A549 (cell line): ENCODE measurements around the gene ITSN1. TPM values are rescaled to one million over a fixed set of nuclear protein-coding genes. Genes with fewer than 3 reads are reported as not detected.

Source experiments
- ATAC-seq, 2 experiments: fragments of 200-7000 bp in 1 of 2; fragments of >200 bp in 1 of 2; cut with Nextera tagmentation in 1 of 2; cut with Tn5 transposase in 1 of 2; 3 replicates each; pipeline versions ENCODE4 v1.8.0 to v1.9.1; 2018 to 2020; ENCODE audit warnings: mild to moderate bottlenecking in 1 of 2, moderate library complexity in 1 of 2
- CTCF ChIA-PET: fragments of 300-600 bp; sonication (Branson Sonifier 250); formaldehyde crosslinking; extraction: SDS; loops from one replicate; lab custom pipeline; 2021; ENCODE audit warnings: antibody characterized with exemption, inconsistent platforms; lab: Yijun Ruan, JAX
- POLR2A ChIA-PET: fragments of 350-600 bp; formaldehyde crosslinking; extraction: SDS; loops from one replicate; lab custom pipeline; 2021; ENCODE audit warnings: antibody characterized with exemption, inconsistent platforms; lab: Yijun Ruan, JAX
- DNase-seq, 2 experiments: peaks; one replicate each; pipeline versions ENCODE4 v3.0.0 to v3.0.0-alpha.2; 2011 to 2016; ENCODE audit warnings: low read depth in 1 of 2, low spot score in 1 of 2
- FAIRE-seq: peaks from 2 replicates; lab custom pipeline; 2011; peaks lifted over from hg19 to GRCh38; lab: Jason Lieb, UNC
- H3K27ac ChIP-seq, 2 experiments: fragments of >200 bp; sonication (Bioruptor Twin); formaldehyde crosslinking; 3 replicates each; pipeline ENCODE4 v1.5.1; 2016 to 2017
- H3K4me1 ChIP-seq: fragments of >200 bp; sonication (Bioruptor Twin); formaldehyde crosslinking; 3 replicates; pipeline ENCODE4 v1.6.1; 2016
- H3K4me2 ChIP-seq: fragments of >200 bp; sonication (Bioruptor Twin); formaldehyde crosslinking; 3 replicates; pipeline ENCODE4 v1.6.1; 2016
- H3K4me3 ChIP-seq: fragments of >200 bp; sonication (Bioruptor Twin); formaldehyde crosslinking; 3 replicates; pipeline ENCODE4 v1.5.1; 2016
- H3K9me3 ChIP-seq: fragments of >200 bp; sonication (Bioruptor Twin); formaldehyde crosslinking; 3 replicates; pipeline ENCODE4 v1.6.1; 2016
- CEBPB ChIP-seq, 2 experiments: fragments of >200 bp in 1 of 2; sonication (Bioruptor Twin) in 1 of 2; formaldehyde crosslinking in 1 of 2; IDR thresholded peaks; 2 replicates each; pipeline ENCODE4 v1.6.1; 2012 to 2016
- ESRRA ChIP-seq: fragments of 150-350 bp; IDR thresholded peaks from 2 replicates; pipeline ENCODE4 v1.6.1; 2014; ENCODE audit warnings: mild to moderate bottlenecking, low read length, borderline replicate concordance
- FOSB ChIP-seq: fragments of 250-450 bp; sonication (Bioruptor Pico); IDR thresholded peaks from 2 replicates; pipeline ENCODE4 v1.5.0; 2020; ENCODE audit warnings: mild to moderate bottlenecking, moderate library complexity
- GATA3 ChIP-seq: IDR thresholded peaks from 2 replicates; pipeline ENCODE4 v1.6.1; 2012; ENCODE audit warnings: borderline replicate concordance
- HES2 ChIP-seq: fragments of >200 bp; sonication (Bioruptor Twin); formaldehyde crosslinking; IDR thresholded peaks from 2 replicates; pipeline ENCODE4 v1.6.1; 2016
- HMGXB4 ChIP-seq: fragments of 250-450 bp; sonication (Bioruptor Pico); IDR thresholded peaks from 2 replicates; pipeline ENCODE4 v1.5.0; 2021; ENCODE audit warnings: mild to moderate bottlenecking, moderate library complexity, borderline replicate concordance
- HOXB13 ChIP-seq: fragments of 250-450 bp; sonication (Bioruptor Pico); IDR thresholded peaks from 2 replicates; pipeline ENCODE4 v1.5.0; 2020; ENCODE audit warnings: low read depth, mild to moderate bottlenecking, moderate library complexity
- JUN ChIP-seq, 2 experiments: fragments of >200 bp; sonication (Bioruptor Twin); formaldehyde crosslinking; IDR thresholded peaks; 2 replicates in 1 of 2; 3 replicates in 1 of 2; pipeline ENCODE4 v1.6.1; 2016 to 2017
- MAX ChIP-seq: IDR thresholded peaks from 2 replicates; pipeline ENCODE4 v1.6.1; 2012
- MAZ ChIP-seq: fragments of 150-350 bp; IDR thresholded peaks from 2 replicates; pipeline ENCODE4 v1.6.1; 2014; ENCODE audit warnings: antibody characterized with exemption, low read depth, low read length, borderline replicate concordance
- MYC ChIP-seq: IDR thresholded peaks from 2 replicates; pipeline ENCODE4 v1.6.1; 2012; ENCODE audit warnings: mild to moderate bottlenecking, inconsistent platforms, low read length, improper control_type of control experiment, borderline replicate concordance
- PBX3 ChIP-seq: IDR thresholded peaks from 2 replicates; pipeline ENCODE4 v1.6.1; 2012
- PHF8 ChIP-seq: fragments of 200-600 bp; sonication (generic); IDR thresholded peaks from 2 replicates; pipeline ENCODE4 v1.6.1; 2016; ENCODE audit warnings: low read depth, mild to moderate bottlenecking, antibody characterized with exemption, moderate library complexity, borderline replicate concordance
- POLR2A ChIP-seq: IDR thresholded peaks from 2 replicates; pipeline ENCODE4 v1.6.1; 2012; ENCODE audit warnings: mild to moderate bottlenecking, low read length
- RCOR1 ChIP-seq: fragments of 150-350 bp; IDR thresholded peaks from 2 replicates; pipeline ENCODE4 v1.6.1; 2014; ENCODE audit warnings: antibody characterized with exemption, low read length, low read depth
- TFCP2L1 ChIP-seq: fragments of 250-450 bp; sonication (Bioruptor Pico); IDR thresholded peaks from 2 replicates; pipeline ENCODE4 v1.5.0; 2021; ENCODE audit warnings: mild to moderate bottlenecking
- USF2 ChIP-seq: fragments of 450-650 bp; IDR thresholded peaks from 2 replicates; pipeline ENCODE4 v1.6.1; 2014; ENCODE audit warnings: antibody characterized with exemption
- WGBS: methylation state at CpG from one replicate; pipeline ENCODE4 v1.1.6; 2017; ENCODE audit errors: missing lambda C conversion rate; 5-methylcytosine and 5-hydroxymethylcytosine counted together
- polyA plus RNA-seq, 4 experiments: library from polyadenylated mRNA; depleted of rRNA in 3 of 4; stranded (reverse); fragments of >200 nt; fragmentation: RNase III in 1 of 4; extraction: RNeasy Plus Mini Kit Qiagen cat#74134 plus additional on column Dnase treatment in 1 of 4; gene quantifications; 2 replicates in 3 of 4; 3 replicates in 1 of 4; pipeline ENCODE4 v1.2.3, GENCODE V29; 2011 to 2017

Gene ITSN1
- polyA plus RNA-seq, 2 of the 4 experiments (the other 2 are of a cell fraction): 15.2 to 23.7 TPM

GRCh38 chr21:33634254-33634653, 8.0 kb upstream of the ITSN1 start (continued):
- TF ChIP-seq RCOR1 (no peak), ESRRA (no peak), HES2 (no peak), FOSB (CRISPR knock-in tag) (no peak), HMGXB4 (CRISPR knock-in tag) (no peak), HOXB13 (CRISPR knock-in tag) (no peak), MAZ (no peak), TFCP2L1 (CRISPR knock-in tag) (no peak)
- TF ChIP-seq, all 56 proteins: peak for 0

- ChIA-PET CTCF (interaction anchor here (0.6 kb wide), 1 partner anchor 193 kb away, joined by 3 read pairs; no protein-coding TSS in a partner anchor), POLR2A (no interaction called here)
- peak overlapping the region; percentile 100 for H3K4me3 ChIP-seq
- WGBS: 18% methylated on average over 18 of the region's 18 CpGs
- H3K4me1 ChIP-seq: peaks cover 24% of the 10 kb centered on the region
- H3K4me2 ChIP-seq: peak overlapping the region; percentile 69
- FAIRE-seq (no peak), ATAC-seq (no peak), DNase-seq (peak in 1 of 2 experiments; percentile 14)
- TF ChIP-seq USF2: no peak
- no peak for TF ChIP-seq CEBPB (IDR thresholded peaks at IDR 0.05)
- H3K9me3 ChIP-seq: no peaks in the 10 kb centered on the region
- H3K27ac ChIP-seq: peak overlapping the region; percentile 88 to 98
Measured at GRCh38 chr21:33640697-33641351, 1.5 kb upstream of the ITSN1 start.

GRCh38 chr21:33641352-33642026, 812 bp upstream of the ITSN1 start, which contains the start of gene CRYZL1:
Gene CRYZL1, minus strand, starts transcription at chr21:33641741. Its CDS starts 10,190 bp downstream, at chr21:33631551.
- Histone ChIP-seq H3K4me3 (peak within 1 kb of the TSS; percentile 100), H3K27ac (peak within 1 kb of the TSS; percentile 96 to 98), H3K4me1 (peaks cover 28% of the 10 kb centered on the region), H3K4me2 (peak within 1 kb of the TSS; percentile 91), H3K9me3 (no peaks in the 10 kb centered on the region)
- ATAC-seq: peak; percentile 85 to 92
- no peak for FAIRE-seq
- ChIA-PET POLR2A (no interaction called here), CTCF (no interaction called here)
- TF ChIP-seq POLR2A: peak; percentile 75
- 0 out of 2 replicates have a peak, but pooled peaks have one; percentile 10 for TF ChIP-seq MAX
- no peak for TF ChIP-seq MYC
- TF ChIP-seq PHF8: peak; percentile 79
- no peak for TF ChIP-seq HMGXB4 (CRISPR knock-in tag)
- peak; percentile 25; the same call in 1 of the 2 replicates for TF ChIP-seq GATA3
- peak in 1 of 2 experiments; percentile 37; a peak in 1 of 5 replicates for TF ChIP-seq JUN (IDR thresholded peaks at IDR 0.05)
- no peak for TF ChIP-seq CEBPB (IDR thresholded peaks at IDR 0.05)
- TF ChIP-seq PBX3: peak; percentile 90
- 4% methylated on average over 29 of the region's 38 CpGs for WGBS
- peak; percentile 75 to 98 for DNase-seq
